HG03442 (cell line): ENCODE data around the gene WWOX.

Experiments used
- ATAC-seq: cut with Tn5 transposase; IDR thresholded peaks from one replicate; pipeline ENCODE4 v1.9.1; 2021; ENCODE audit warnings: mild to moderate bottlenecking, moderate library complexity; ENCODE audit not compliant: unreplicated experiment

WWOX gene

GRCh38 chr16:78450255-78450654 lies 350.8 kb downstream of the WWOX start:
- ATAC-seq, result no peak

- no peak for ATAC-seq
Measured at GRCh38 chr16:78452025-78452555, 352.6 kb downstream of the WWOX start.

- ATAC-seq, result no peak
Measured at GRCh38 chr16:78455861-78456260, 356.4 kb downstream of the WWOX start.

- no peak for ATAC-seq
Measured at GRCh38 chr16:78458588-78458987, 359.1 kb downstream of the WWOX start.

- ATAC-seq, result no peak
Measured at GRCh38 chr16:78460428-78460827, 361.0 kb downstream of the WWOX start.

- no peak for ATAC-seq
Measured at GRCh38 chr16:78461087-78461486, 361.6 kb downstream of the WWOX start.

- ATAC-seq, result no peak
Measured at GRCh38 chr16:78461496-78462287, 362.2 kb downstream of the WWOX start.

- ATAC-seq, result no peak
Measured at GRCh38 chr16:78462288-78463208, 363.1 kb downstream of the WWOX start.

- no peak for ATAC-seq
Measured at GRCh38 chr16:78463591-78463990, 364.1 kb downstream of the WWOX start.

GRCh38 chr16:78464833-78465232 lies 365.4 kb downstream of the WWOX start:
- ATAC-seq, result no peak

GRCh38 chr16:78465730-78466129 lies 366.3 kb downstream of the WWOX start:
- ATAC-seq, result no peak

GRCh38 chr16:78469787-78470186 lies 370.3 kb downstream of the WWOX start:
- no peak for ATAC-seq

- ATAC-seq, result no peak
Measured at GRCh38 chr16:78473031-78473699, 373.7 kb downstream of the WWOX start.

- ATAC-seq, result peak; percentile 85
Measured at GRCh38 chr16:78474762-78475161, 375.3 kb downstream of the WWOX start.

GRCh38 chr16:78476615-78477014 lies 377.2 kb downstream of the WWOX start:
- no peak for ATAC-seq

- ATAC-seq, result no peak
Measured at GRCh38 chr16:78478267-78478861, 378.9 kb downstream of the WWOX start.

GRCh38 chr16:78479723-78480122 lies 380.3 kb downstream of the WWOX start:
- ATAC-seq, result no peak

GRCh38 chr16:78480588-78480987 lies 381.1 kb downstream of the WWOX start:
- no peak for ATAC-seq

- no peak for ATAC-seq
Measured at GRCh38 chr16:78483124-78483992, 383.9 kb downstream of the WWOX start.
